Stomach smooth muscle (tissue), 2 donors: ENCODE measurements around the gene IGFL1.
"Not testable (repeated sequence)": the region's sequence is repeated elsewhere in the genome, so short reads cannot be mapped to it uniquely, and the experiment has no call there.

Experiments used
- H3K27ac ChIP-seq: one replicate; pipeline ENCODE4 v1.7.0; 2013; ENCODE audit warnings: mild to moderate bottlenecking, low read length, inconsistent platforms
- H3K27me3 ChIP-seq, 2 donors: one replicate each; pipeline ENCODE4 v1.7.0; 2013; ENCODE audit warnings: low read length in 2 of 2; ENCODE audit not compliant: insufficient read depth in 2 of 2, control insufficient read depth in 1 of 2
- H3K36me3 ChIP-seq, 2 donors: one replicate each; pipeline ENCODE4 v1.7.0; 2013; ENCODE audit warnings: low read length in 2 of 2; ENCODE audit not compliant: control insufficient read depth in 2 of 2, insufficient read depth in 2 of 2
- H3K4me1 ChIP-seq: one replicate; pipeline ENCODE4 v1.7.0; 2013; ENCODE audit warnings: low read length; ENCODE audit not compliant: control insufficient read depth, insufficient read depth
- H3K4me3 ChIP-seq, 2 donors: one replicate each; pipeline ENCODE4 v1.7.0; 2013; ENCODE audit warnings: low read length in 2 of 2
- H3K9ac ChIP-seq, 2 donors: one replicate each; pipeline ENCODE4 v1.7.0; 2013; ENCODE audit warnings: low read length in 2 of 2, mild to moderate bottlenecking in 1 of 2
- H3K9me3 ChIP-seq, 2 donors: one replicate each; pipeline ENCODE4 v1.7.0; 2013; ENCODE audit warnings: low read length in 2 of 2; ENCODE audit not compliant: control insufficient read depth in 2 of 2
- donor health status: healthy.
- donor health status: Pancreatic carcinoma.

The IGFL1 gene

GRCh38 chr19:46229442-46229841, at the start of gene IGFL1:
TSS of gene IGFL1 (plus strand) at chr19:46229742. CDS start at chr19:46229775, 33 bp downstream.
- Histone ChIP-seq H3K36me3 (no peaks in the 10 kb centered on the region), H3K27me3 (peaks cover 12 to 27% of the 10 kb centered on the region in 2 donors), H3K9me3 (no peaks in the 10 kb centered on the region), H3K4me3 (no peak within 1 kb of the TSS), H3K9ac (no peak within 1 kb of the TSS), H3K4me1 (no peaks in the 10 kb centered on the region), H3K27ac (no peak within 1 kb of the TSS)

GRCh38 chr19:46180701-46181387, 48.7 kb upstream of the IGFL1 start:
- H3K4me1 ChIP-seq: no peaks in the 10 kb centered on the region
- H3K27me3 ChIP-seq: peaks cover 2 to 4% of the 10 kb centered on the region in 2 donors
- no peak overlapping the region for H3K4me3 ChIP-seq
- no peaks in the 10 kb centered on the region for H3K36me3 ChIP-seq
- H3K27ac ChIP-seq: no peak overlapping the region
- no peak overlapping the region for H3K9ac ChIP-seq
- H3K9me3 ChIP-seq: no peaks in the 10 kb centered on the region

GRCh38 chr19:46181388-46181779, 48.2 kb upstream of the IGFL1 start:
- H3K4me1 ChIP-seq: no peaks in the 10 kb centered on the region
- no peak overlapping the region for H3K27ac ChIP-seq
- no peaks in the 10 kb centered on the region for H3K9me3 ChIP-seq
- H3K36me3 ChIP-seq: no peaks in the 10 kb centered on the region
- peaks cover 2 to 4% of the 10 kb centered on the region in 2 donors for H3K27me3 ChIP-seq
- no peak overlapping the region for H3K9ac ChIP-seq
- H3K4me3 ChIP-seq: no peak overlapping the region

GRCh38 chr19:46182476-46182875, 47.1 kb upstream of the IGFL1 start:
- Histone ChIP-seq H3K4me1 (no peaks in the 10 kb centered on the region), H3K9ac (no peak overlapping the region), H3K27ac (no peak overlapping the region), H3K9me3 (no peaks in the 10 kb centered on the region), H3K27me3 (peaks cover 2 to 4% of the 10 kb centered on the region in 2 donors), H3K36me3 (no peaks in the 10 kb centered on the region), H3K4me3 (no peak overlapping the region)

GRCh38 chr19:46184775-46185710, 44.5 kb upstream of the IGFL1 start:
- H3K4me1 ChIP-seq, H3K4me3 ChIP-seq, H3K27ac ChIP-seq, H3K36me3 ChIP-seq, H3K9me3 ChIP-seq, H3K9ac ChIP-seq: not testable (repeated sequence)
- peaks cover 8 to 10% of the 10 kb centered on the region in 2 donors for H3K27me3 ChIP-seq

GRCh38 chr19:46186101-46186716, 43.3 kb upstream of the IGFL1 start:
- no peaks in the 10 kb centered on the region for H3K9me3 ChIP-seq
- H3K9ac ChIP-seq: no peak overlapping the region
- H3K27ac ChIP-seq: no peak overlapping the region
- no peaks in the 10 kb centered on the region for H3K36me3 ChIP-seq
- peaks cover 8 to 16% of the 10 kb centered on the region in 2 donors for H3K27me3 ChIP-seq
- H3K4me3 ChIP-seq: no peak overlapping the region
- no peaks in the 10 kb centered on the region for H3K4me1 ChIP-seq

GRCh38 chr19:46186717-46187101, 42.8 kb upstream of the IGFL1 start:
- Histone ChIP-seq H3K27ac (no peak overlapping the region), H3K4me3 (no peak overlapping the region), H3K9me3 (no peaks in the 10 kb centered on the region), H3K9ac (no peak overlapping the region), H3K27me3 (peaks cover 8 to 16% of the 10 kb centered on the region in 2 donors), H3K4me1 (no peaks in the 10 kb centered on the region), H3K36me3 (no peaks in the 10 kb centered on the region)

GRCh38 chr19:46189971-46190888, 39.3 kb upstream of the IGFL1 start:
- H3K9me3 ChIP-seq: no peaks in the 10 kb centered on the region
- H3K4me3 ChIP-seq: no peak overlapping the region
- H3K36me3 ChIP-seq: no peaks in the 10 kb centered on the region
- no peak overlapping the region for H3K9ac ChIP-seq
- peaks cover 3% of the 10 kb centered on the region for H3K4me1 ChIP-seq
- no peak overlapping the region for H3K27ac ChIP-seq
- H3K27me3 ChIP-seq: peaks cover 8 to 16% of the 10 kb centered on the region in 2 donors

- peaks cover 8 to 16% of the 10 kb centered on the region in 2 donors for H3K27me3 ChIP-seq
- peaks cover 3% of the 10 kb centered on the region for H3K4me1 ChIP-seq
- no peak overlapping the region for H3K27ac ChIP-seq
- no peaks in the 10 kb centered on the region for H3K36me3 ChIP-seq
- no peak overlapping the region for H3K4me3 ChIP-seq
- no peak overlapping the region for H3K9ac ChIP-seq
- H3K9me3 ChIP-seq: no peaks in the 10 kb centered on the region
These were observed 38.2 kb upstream of the IGFL1 start for GRCh38 chr19:46191356-46191755.

GRCh38 chr19:46191972-46192371, 37.6 kb upstream of the IGFL1 start:
- Histone ChIP-seq H3K27ac (no peak overlapping the region), H3K27me3 (peaks cover 8 to 19% of the 10 kb centered on the region in 2 donors)

More at GRCh38 chr19:46191972-46192371, 37.6 kb upstream of the IGFL1 start:
- Histone ChIP-seq H3K9ac (no peak overlapping the region), H3K4me1 (peaks cover 3% of the 10 kb centered on the region), H3K4me3 (no peak overlapping the region), H3K9me3 (no peaks in the 10 kb centered on the region), H3K36me3 (no peaks in the 10 kb centered on the region)
